ENCODE measurements around the gene SLC44A1. TPM values are rescaled to one million over a fixed set of nuclear protein-coding genes. Genes with fewer than 3 reads are reported as not detected.
A peak's percentile ranks its signal among the peaks of the same experiment; 100 is the strongest.
"Not testable (repeated sequence)": the region's sequence is repeated elsewhere in the genome, so short reads cannot be mapped to it uniquely, and the experiment has no call there.

The SLC44A1 gene
- total RNA-seq, 1 donor from 2014 or later, result 54.1 TPM

DNA sequence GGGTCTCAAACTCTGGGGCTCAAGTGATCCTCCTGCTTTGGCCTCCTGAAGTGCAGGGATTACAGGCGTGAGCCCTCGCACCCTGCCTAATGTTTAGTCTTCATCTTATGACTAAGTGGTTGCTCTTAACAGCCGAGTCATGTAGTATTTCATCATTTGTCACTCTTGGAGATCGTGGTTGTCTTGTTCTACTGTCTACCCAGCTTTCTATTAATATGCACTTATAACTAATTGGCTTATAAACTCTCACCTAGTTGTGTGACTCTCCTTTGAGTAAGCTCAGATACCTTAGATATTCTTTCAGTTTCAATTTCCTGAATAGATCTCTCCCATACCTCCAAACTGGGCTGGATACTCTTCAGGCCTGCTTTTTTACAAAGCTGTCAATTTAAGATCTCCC, 19.9 kb downstream of the SLC44A1 start:
- peak; percentile 15 for ATAC-seq
- no peak for DNase-seq (ENCODE audit: low spot score)

DNA sequence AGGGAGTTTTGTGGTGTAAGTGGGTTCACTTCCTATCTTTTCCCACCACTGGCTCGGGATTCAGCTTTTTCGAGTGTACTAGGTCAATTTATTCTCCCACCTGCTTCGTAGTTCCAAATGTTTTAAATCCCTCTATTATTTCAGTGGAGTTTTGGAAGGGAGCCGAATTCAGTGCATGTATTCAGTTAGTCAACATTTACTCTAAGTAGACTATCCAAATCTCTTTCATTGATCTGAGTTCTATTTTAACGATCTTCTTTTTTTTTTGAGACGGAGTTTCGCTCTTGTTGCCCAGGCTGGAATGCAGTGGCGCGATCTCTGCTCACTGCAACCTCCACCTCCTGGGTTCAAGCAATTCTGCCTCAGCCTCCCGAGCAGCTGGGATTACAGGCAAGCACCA, 23.8 kb downstream of the SLC44A1 start:
- peak; percentile 58 for ATAC-seq
- DNase-seq (ENCODE audit: low spot score), result not testable (repeated sequence)

DNA sequence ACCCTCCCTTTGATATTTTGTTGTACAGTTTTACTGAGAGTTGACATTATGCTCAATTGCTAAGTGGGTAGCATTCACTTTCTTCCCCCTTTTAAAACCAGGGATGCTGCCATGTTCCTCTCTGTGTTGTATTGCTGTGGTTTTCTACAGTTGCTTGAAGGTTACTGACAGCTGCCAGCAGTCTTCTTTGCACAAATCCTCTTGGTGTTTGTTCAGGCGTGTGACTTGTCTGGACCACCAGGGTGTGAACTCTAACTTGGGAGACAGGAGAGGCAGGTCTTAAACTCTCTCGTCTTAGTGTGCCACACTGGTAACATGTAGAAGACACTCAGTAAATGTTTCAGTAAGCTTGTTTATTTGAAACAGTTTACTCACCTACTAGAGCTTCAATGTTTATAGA, 25.1 kb downstream of the SLC44A1 start:
- DNase-seq (ENCODE audit: low spot score) (no peak), ATAC-seq (no peak)

DNA sequence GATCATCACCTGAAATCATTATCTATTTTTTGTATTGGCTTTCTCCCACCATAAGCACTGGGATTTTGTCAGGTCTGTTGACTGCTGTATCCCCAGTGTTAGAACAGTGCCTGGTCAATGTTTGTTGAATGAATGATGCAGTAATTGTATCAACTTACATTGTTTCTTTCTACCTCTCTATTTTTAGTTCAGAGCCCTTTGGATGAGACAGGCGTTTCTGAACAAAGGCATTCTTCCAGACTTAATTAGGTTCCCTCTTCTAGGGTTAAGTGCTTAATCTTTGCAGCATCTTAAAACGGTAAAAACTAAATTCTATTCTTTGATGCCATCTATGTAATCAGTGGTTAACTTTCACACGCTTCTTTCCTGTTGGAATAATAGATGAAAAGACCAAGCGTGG, 26.3 kb downstream of the SLC44A1 start:
- no peak for ATAC-seq
- no peak for DNase-seq (ENCODE audit: low spot score)

DNA sequence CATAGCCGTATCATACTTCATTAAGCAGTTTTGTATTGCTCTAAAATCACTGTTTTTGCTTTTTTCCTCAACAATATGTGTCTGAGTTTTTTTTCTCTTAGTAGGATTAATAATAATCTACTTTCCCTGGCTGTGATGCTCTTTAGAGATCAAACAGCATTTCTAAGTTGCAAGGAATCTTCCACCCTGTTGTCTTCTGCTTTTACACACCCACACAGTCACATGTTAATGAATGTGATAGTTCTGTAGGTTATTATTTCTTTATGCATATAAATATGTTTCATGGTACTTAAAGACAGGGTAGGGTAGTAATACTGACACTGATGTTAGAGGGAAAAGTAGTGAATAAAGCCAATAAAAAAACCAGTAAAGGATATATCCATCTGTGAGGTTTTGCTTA, 29.3 kb downstream of the SLC44A1 start:
- ATAC-seq (no peak), DNase-seq (ENCODE audit: low spot score) (no peak)

DNA sequence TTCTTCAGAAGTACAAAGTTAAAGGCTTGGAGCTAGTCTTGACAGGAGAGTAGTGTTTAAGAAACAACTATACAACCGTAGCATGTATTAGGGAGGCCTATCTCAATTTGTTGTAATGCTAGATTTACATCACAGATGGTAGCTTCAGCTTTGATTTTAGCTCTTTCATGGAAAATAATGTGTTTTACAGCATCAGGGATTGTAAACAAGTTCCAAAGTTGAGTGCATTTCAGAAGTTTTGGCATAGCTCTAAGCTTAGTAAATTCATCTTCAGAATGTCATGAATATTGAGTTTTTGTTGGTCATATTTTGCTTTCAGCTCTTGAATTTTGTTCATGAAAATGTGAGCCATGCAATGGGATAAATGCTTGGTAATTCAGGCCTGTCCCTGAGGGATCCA, 30.7 kb downstream of the SLC44A1 start:
- no peak for ATAC-seq

DNA sequence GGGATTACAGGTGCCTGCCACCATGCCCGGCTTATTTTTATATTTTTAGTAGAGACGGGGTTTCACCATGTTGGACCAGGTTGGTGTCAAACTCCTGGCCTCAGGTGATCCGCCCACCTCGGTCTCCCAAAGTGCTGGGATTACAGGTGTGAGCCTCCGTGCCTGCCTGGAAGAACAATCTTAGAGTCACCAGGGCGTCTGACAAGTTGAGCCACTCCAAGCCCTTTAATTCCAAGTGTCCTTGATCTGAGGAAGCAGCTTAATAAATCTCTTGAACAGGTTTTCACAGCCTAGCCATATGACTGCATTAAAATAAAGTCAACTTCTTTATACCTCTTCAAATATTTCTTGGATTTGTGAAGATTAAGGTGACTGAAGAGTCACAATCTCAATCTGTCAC, 31.5 kb downstream of the SLC44A1 start:
- DNase-seq (ENCODE audit: low spot score) (no peak), ATAC-seq (no peak)

More for the DNA sequence above, 30.7 kb downstream of the SLC44A1 start:
- no peak for DNase-seq (ENCODE audit: low spot score)

DNA sequence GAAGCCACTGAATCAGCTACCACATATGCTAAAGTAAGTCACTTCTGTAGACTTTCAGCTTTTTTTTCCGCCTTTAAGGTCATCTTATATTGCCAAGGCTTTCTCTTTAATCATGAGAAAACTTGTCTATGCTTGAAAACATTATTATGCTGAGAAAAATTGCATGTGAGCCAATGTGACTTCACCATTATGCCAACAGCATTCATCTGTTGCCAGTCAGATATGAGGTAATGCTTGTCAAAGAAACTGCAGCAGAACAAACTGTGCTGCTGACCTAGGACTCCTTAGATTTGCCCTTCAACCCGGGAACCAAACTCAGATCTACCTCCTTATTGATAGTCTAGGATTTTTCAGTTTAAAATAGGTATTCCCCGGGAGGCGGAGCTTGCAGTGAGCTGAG, 34.3 kb downstream of the SLC44A1 start:
- ATAC-seq (peak; percentile 76), DNase-seq (ENCODE audit: low spot score) (no peak)

DNA sequence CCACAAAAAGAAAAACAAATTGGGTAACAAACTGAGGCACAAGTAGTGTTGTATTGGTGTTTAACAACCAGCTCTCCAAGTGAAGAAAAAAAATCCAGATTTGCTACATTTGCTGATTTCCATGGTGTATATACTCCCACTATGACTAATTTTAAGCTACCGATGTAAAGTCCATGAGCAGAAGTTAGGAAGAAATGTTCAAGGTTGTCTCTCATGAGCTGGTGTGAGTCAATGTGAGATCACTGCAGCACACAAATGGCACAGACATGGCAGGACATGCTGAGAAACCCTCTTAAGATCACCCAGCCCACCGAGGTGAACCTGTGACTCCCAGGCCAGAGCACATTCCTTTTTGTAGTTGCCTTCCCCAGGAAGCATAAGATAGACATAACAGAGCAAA, 36.2 kb downstream of the SLC44A1 start:
- DNase-seq (ENCODE audit: low spot score) (no peak), ATAC-seq (no peak)

DNA sequence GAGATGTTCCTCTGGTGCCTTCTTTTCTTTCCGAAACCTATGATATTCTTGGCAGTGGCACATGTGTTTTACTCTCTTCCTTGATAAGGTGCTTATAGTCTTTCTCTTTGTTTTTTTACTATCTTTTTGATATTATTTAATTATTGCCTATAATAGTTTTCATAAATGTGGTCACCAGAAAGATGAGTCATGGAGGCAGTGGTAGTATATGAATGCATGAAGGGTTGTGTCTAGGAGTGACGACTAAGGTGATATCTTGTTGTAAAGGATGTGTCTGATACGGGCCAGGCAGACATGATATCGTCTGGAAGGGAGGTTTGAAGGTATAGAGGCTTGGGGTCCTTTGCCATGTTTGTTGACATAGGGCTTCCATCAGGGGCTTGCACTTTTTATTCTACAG, 36.8 kb downstream of the SLC44A1 start:
- ATAC-seq (no peak), DNase-seq (ENCODE audit: low spot score) (no peak)

DNA sequence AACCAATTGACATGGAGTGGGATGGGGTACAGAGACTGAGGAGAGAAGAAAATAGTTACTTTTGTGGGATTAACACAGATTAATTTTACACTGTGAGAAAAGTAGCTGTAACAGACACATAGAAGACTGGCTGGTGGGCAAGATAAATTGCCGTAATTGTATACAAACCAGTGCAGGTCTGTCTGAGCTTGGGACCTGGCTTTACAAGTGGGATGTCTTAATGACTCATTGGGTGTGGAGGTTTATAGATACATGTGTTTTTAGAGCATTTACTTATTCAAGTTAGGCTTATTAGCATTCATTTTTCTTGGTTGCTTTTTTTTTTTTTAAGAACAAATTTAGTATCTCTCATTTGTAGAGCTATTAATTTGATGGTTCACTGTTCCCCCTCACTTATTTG, 37.5 kb downstream of the SLC44A1 start:
- ATAC-seq (no peak), DNase-seq (ENCODE audit: low spot score) (no peak)

DNA sequence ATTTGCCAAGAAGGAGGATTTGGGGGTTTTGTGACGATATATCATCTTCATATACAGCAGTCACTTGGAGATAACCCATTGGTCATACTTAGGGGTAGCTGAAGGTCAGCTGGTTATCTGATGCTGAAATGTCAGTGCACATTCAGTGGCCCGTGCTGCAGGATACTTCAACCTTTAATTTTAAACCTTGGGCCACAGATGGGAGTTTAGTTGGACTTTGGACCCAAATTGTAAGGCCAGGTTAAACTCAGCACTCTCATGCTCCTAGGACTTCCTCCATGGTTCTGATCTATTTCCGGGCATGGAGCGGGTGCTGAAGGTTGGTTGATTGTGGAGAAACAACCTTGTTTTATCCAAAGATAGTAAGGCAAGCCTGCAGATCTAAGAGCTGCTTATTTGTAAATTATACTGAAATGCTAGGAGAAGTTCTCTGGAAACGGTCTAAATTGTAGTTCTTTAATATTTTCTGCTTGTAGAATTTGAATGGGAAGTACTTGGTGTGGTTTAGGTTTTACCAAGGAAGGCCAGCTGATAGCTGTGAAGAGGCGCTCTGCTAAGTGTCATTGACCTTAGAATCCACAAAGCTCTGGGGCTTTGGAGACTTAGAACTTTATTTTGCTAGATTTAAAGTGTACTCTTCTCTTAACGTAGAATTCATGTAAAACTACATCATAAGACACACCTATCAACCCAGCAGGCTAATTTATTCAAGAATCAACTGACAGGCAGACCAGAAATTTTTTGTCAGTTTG, 38.6 kb downstream of the SLC44A1 start:
- ATAC-seq (peak; percentile 77), DNase-seq (ENCODE audit: low spot score) (no peak)

DNA sequence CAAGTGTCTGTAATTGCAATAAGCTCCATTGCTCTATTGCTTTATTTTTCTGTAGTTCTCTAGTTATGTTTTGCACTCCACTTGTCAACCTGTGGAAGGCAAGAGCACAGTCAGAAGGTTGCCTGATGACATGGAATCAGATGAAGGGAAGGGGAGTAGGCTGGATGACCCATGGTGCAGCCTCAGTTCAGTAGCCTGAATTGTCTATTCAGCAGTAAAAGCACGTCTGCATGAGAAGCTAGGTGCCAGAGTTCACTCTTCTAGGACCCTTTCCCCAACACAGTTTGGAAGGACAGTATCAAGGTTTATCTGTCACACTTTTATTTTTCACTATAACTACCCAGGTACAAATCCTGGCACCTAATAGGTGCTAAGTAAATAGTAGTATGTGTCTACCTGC, 39.3 kb downstream of the SLC44A1 start:
- no peak for ATAC-seq
- no peak for DNase-seq (ENCODE audit: low spot score)

DNA sequence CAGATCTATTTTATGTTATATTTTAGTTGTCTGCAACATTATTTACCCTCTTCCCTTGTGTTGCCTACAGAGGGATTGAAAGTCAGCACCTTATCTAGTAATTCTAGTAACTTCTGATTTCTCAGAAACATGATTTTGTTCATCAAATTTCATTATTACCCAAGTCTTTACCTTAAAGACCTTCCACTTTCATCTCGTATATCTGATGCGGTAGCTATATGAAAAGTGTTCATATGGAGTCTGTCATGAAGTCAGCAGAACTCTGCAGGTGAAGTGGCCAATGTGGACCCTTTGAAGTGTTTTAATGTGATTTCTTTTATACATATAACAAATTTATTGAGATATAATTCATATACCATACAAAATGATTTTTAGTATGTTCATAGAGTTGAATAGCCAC, 40.0 kb downstream of the SLC44A1 start:
- ATAC-seq (no peak), DNase-seq (ENCODE audit: low spot score) (no peak)

DNA sequence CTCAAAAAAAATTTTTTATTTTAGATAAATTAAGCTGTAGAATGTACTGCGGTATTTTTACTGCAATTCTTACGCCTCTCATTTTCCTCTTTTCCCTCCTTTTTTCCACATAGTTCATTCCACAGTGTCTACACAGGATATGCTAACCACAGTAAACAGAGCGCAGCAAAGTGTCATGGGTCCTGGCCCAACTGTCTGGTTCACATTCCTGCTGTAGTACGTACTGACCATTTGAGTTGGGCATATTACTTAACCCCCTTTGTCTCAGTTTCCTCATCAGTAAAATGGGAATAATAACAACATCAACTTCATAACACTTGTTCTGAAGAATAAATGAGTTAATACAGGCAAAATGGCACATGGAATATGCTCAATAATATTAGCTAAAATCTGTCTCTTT, 41.6 kb downstream of the SLC44A1 start:
- ATAC-seq (no peak), DNase-seq (ENCODE audit: low spot score) (no peak)

DNA sequence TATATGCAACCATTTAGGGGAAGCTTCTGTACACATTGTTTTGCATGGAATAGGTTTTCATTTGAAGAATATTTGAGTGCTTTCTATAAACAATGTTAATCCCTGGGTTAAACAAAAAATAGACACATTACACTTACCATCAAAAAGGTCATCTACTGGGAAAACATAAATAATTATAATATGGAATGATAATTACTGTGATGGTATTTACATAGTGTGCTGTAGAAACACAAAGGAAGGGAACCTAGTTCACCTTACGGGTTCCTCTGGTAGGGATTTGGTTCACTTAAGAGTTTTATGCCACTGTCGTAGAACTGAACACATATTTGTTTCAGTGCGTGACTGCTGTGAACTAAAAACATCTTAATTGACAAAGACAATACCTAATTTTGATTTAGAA, 44.9 kb downstream of the SLC44A1 start:
- ATAC-seq (no peak), DNase-seq (ENCODE audit: low spot score) (no peak)

DNA sequence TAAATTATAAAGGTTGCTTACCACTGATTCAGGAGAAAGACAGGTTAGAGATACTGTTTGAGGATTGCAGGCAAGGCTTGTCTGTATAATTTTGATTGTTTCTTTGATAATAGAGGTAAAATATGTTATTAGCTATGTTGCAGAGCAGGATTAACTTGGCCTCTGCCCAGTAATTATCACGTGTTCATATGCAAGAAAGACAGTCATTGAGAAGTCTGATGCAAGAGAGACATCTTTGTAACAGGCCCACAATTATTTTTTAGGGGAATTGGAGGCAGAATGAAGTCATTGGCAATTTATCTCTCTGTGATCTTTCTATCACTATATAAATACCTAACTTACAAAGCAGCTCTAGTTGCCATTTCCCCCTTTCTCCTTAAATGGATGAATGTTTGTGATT, 46.0 kb downstream of the SLC44A1 start:
- no peak for ATAC-seq

DNA sequence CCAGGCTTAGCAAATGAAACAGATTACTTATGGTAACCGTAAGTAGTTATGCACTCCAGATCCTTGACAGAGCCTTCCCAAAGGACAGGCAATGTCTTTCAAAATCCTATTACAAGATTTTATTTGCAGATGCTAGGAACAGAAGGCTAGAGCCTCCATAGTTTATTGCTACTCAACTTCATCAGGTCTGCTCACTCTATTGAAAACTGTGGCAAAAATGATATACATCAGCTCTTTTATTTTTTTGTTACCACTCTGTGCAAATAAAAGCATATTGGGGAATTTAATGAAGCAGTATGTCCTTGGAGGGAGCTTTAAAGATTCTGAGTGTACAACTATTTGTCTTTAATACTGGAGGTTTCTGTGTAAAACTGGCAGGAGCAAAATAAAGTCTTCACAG, 46.5 kb downstream of the SLC44A1 start:
- no peak for DNase-seq (ENCODE audit: low spot score)
- peak; percentile 8 for ATAC-seq

More for the DNA sequence above, 46.0 kb downstream of the SLC44A1 start:
- no peak for DNase-seq (ENCODE audit: low spot score)

DNA sequence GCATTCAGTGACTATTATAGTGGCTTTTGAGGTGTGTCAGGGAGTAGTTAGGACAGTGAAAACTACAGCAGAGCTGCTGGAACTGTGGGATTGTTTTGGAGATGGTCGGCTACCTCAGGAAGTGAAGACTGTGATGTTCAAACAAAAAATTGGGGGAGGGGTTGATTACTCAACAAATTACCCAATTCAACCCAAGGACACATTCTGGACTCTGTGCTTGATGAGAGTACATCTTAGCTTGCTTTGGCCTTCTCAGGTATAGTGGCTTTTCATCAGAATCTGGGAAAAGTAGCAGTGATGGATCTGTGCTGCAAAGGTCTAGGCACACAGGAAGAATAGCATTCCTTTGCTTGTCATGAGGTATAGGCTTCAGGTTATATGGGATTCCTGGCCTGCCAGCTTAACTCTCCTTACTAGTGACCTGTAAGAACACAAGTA, 47.0 kb downstream of the SLC44A1 start:
- ATAC-seq (peak; percentile 87), DNase-seq (ENCODE audit: low spot score) (no peak)

DNA sequence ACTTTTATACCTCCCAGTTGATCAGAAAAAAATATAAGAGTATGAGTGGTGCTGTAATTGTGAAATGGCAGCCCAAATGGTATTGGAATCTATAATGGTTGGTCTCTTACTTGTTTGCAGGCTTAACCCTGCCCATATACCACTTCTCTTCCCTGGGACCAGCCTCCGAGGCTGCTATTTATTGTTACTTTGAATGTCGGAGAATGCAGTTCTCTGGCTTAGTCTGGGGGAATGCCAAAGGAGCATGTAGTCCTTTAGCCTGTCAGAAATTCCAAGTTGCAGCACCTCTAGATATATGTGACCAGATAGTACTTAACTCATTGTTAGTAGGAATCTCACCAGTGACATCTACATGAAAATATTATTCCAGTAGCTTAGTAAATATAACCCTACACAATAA, 47.5 kb downstream of the SLC44A1 start:
- no peak for DNase-seq (ENCODE audit: low spot score)
- peak; percentile 15 for ATAC-seq

DNA sequence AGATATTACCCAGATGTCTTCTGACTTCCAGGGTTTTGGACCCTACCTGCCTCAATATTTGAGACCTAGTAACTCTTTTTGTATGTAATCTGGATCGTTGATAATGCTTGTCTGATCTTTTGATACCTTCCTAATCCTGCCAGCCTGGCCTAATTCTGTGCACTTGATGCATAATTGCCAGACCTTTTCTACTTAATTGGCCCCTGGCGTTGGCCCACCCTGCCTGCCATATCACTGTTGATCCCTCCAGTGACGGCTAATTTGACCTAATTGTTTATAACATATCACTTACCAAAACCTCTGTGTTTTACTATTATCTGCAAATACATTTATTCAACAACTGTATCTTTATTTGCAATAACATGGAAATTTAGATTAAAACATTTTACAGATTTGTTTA, 49.0 kb downstream of the SLC44A1 start:
- no peak for ATAC-seq
- DNase-seq (ENCODE audit: low spot score), result no peak

DNA sequence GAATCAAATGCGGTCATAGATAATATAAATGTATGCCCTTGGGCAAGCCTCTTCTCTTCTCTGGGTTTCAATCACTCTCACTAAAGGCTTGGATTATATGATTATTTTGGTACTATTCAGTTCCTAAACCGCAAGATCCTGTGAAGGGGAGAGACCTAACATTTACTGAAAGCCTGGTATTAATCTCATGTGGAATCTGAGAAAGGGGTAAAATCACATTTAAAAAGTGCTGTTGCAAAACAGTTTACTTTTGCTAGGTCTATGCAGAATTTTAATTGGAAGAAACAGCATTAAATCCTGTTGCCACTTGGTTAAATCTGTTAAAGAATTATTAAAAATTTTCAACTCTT, 50.7 kb downstream of the SLC44A1 start:
- DNase-seq (ENCODE audit: low spot score) (no peak), ATAC-seq (no peak)

DNA sequence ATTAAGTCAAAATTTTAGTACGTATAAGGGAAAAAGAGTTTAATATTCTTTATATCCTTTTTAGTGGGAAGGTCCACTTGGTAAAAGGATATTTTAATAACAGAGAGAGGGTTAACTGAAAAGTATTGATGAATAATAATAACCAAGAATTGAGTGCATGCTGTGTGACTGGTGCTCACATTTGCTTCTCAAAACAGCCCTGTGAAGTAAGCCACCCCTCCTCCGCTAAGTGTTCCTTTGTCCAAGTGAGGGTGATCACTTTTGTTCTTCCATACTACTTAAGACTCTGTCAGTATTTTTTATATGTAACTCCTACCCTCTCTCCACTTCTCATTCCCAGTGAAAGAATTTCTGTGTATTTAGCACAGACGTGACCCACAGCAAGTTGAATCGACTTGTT, 51.5 kb downstream of the SLC44A1 start:
- no peak for ATAC-seq

More for the DNA sequence above, 51.5 kb downstream of the SLC44A1 start:
- DNase-seq (ENCODE audit: low spot score), result no peak
